Measurements from ENCODE around the gene CINP.

DNA sequence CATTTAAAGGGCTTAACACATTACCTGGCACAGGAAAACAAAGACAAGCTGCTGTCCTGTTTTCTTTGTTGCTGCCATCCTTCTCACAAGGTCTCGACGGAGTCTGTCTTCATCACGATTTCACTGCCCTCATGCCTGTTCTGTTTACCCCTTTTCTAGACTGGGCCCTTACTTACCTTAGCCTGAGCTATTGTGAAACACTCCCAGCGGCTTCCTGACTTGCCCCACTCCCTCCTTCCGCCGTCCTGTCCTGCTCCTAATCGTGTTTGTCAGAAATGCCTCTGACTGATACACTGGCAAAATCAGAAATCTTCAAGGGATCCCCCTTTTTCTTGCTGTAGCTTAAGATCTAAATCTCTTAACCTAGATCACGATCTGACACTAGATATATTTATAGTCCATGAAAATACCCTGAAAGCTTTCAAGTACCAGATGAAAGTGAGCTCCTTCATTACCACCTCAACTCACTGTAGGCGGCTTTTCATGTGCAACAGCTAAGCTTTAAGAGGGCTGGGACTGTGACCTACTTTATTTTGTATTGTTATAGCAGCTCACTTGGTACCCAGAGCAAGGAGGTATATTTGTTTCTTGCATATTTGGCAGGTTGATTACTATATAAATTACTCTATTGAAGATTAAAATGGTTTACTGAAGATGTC, 32.2 kb upstream of the CINP start:
- TF ChIP-seq, protein P1, sequence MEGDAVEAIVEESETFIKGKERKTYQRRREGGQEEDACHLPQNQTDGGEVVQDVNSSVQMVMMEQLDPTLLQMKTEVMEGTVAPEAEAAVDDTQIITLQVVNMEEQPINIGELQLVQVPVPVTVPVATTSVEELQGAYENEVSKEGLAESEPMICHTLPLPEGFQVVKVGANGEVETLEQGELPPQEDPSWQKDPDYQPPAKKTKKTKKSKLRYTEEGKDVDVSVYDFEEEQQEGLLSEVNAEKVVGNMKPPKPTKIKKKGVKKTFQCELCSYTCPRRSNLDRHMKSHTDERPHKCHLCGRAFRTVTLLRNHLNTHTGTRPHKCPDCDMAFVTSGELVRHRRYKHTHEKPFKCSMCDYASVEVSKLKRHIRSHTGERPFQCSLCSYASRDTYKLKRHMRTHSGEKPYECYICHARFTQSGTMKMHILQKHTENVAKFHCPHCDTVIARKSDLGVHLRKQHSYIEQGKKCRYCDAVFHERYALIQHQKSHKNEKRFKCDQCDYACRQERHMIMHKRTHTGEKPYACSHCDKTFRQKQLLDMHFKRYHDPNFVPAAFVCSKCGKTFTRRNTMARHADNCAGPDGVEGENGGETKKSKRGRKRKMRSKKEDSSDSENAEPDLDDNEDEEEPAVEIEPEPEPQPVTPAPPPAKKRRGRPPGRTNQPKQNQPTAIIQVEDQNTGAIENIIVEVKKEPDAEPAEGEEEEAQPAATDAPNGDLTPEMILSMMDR (IDR thresholded peaks at IDR 0.05), result no peak
- TF ChIP-seq POLR2A (IDR thresholded peaks at IDR 0.05), result no peak
